HG02840 (cell line): Measurements from ENCODE around the gene MT1H.
"Not testable (repeated sequence)": the region's sequence is repeated elsewhere in the genome, so short reads cannot be mapped to it uniquely, and the experiment has no call there.

Experiments used
- ATAC-seq: cut with Tn5 transposase; IDR thresholded peaks from one replicate; pipeline ENCODE4 v1.9.1; 2021; ENCODE audit warnings: mild to moderate bottlenecking, moderate library complexity, moderate number of reproducible peaks; ENCODE audit not compliant: unreplicated experiment, low FRiP score

MT1H gene

GRCh38 chr16:56711862-56712261, 42.2 kb downstream of the MT1H start:
- ATAC-seq: no peak

GRCh38 chr16:56713794-56714193, 44.2 kb downstream of the MT1H start:
- no peak for ATAC-seq

- ATAC-seq: no peak
These were observed 45.5 kb downstream of the MT1H start for GRCh38 chr16:56715126-56715525.

GRCh38 chr16:56716761-56717160, 47.1 kb downstream of the MT1H start:
- ATAC-seq: no peak

- ATAC-seq: not testable (repeated sequence)
These were observed 47.9 kb downstream of the MT1H start for GRCh38 chr16:56717532-56717931.
